Adrenal gland (tissue), 5 donors: ENCODE data around the gene KDM4B.

Source experiments
- POLR2A ChIP-seq, 2 donors: fragments of 450-650 bp; IDR thresholded peaks; one replicate each; pipeline ENCODE4 v1.6.1; 2017; ENCODE audit warnings: antibody characterized with exemption in 2 of 2, mild to moderate bottlenecking in 2 of 2, moderate library complexity in 1 of 2
- TF ChIP-seq, protein P1 (sequence below), 6 experiments: fragments of 450-650 bp in 4 of 6; fragments of 200-600 bp in 2 of 6; sonication (generic) in 1 of 6; IDR thresholded peaks; 1 replicate in 5 of 6; 2 replicates in 1 of 6; pipeline versions ENCODE4 v1.5.1 to v1.8.0; 2016 to 2021; ENCODE audit warnings: antibody characterized with exemption in 6 of 6, mild to moderate bottlenecking in 2 of 6, moderate library complexity in 1 of 6
- donor health status: DM: no; HTN: no; CAD: no.

DNA sequence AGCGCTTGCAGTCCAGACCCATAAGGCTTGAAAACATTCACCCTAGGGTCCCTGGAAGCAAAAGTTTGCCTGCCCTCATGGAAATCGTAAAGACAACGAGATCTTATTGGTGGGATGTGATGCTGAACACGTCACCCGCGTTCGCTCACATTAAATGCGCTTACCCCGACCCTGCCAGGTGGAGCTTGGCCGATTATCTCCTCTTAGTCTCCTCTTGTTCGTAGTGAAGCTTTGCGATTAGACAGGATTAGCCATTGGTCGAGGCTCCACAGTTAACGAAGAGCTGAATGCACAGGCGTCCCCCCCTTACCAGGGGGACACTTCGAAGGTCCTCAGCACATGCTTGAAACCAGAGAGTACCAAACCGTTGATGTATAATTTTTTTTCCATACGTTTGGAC is 16.0 kb upstream of the KDM4B start:
- TF ChIP-seq, protein P1, sequence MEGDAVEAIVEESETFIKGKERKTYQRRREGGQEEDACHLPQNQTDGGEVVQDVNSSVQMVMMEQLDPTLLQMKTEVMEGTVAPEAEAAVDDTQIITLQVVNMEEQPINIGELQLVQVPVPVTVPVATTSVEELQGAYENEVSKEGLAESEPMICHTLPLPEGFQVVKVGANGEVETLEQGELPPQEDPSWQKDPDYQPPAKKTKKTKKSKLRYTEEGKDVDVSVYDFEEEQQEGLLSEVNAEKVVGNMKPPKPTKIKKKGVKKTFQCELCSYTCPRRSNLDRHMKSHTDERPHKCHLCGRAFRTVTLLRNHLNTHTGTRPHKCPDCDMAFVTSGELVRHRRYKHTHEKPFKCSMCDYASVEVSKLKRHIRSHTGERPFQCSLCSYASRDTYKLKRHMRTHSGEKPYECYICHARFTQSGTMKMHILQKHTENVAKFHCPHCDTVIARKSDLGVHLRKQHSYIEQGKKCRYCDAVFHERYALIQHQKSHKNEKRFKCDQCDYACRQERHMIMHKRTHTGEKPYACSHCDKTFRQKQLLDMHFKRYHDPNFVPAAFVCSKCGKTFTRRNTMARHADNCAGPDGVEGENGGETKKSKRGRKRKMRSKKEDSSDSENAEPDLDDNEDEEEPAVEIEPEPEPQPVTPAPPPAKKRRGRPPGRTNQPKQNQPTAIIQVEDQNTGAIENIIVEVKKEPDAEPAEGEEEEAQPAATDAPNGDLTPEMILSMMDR (IDR thresholded peaks at IDR 0.05), result no peak
- TF ChIP-seq POLR2A (IDR thresholded peaks at IDR 0.05), result no peak
